ENCODE measurements around the gene GALNT16.

GRCh38 chr14:69351911-69352310, 92.0 kb downstream of the GALNT16 start:
- TF ChIP-seq CTCF (IDR thresholded peaks at IDR 0.05) = no peak
- no peak for TF ChIP-seq POLR2A (IDR thresholded peaks at IDR 0.05)
